Measurements from ENCODE around the gene PYGO1.
"Not testable (repeated sequence)": the region's sequence is repeated elsewhere in the genome, so short reads cannot be mapped to it uniquely, and the experiment has no call there.

Gene PYGO1

DNA sequence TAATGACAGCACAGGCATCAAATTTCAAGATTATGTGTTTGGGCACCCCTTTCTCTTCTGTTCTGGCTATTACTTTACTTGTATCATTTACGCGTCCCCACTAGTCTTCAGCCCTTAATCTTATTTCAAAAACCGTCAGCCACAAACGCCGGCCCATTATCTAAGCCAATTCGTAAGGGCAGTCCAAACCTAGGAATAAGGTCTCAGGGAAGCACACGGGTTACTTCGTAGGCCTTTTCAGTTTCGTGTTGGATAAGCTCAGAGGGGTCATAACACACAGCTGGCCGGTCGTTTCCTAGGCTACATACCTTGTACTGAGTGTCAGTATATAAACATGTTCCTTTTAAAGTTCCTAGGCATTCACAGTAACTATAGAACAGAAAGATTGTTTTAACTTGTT, 75.0 kb downstream of the PYGO1 start:
- DNase-seq (ENCODE audit: low read depth in 3 of 3): no peak

GRCh38 chr15:55507567-55507966, 80.6 kb downstream of the PYGO1 start:
- DNase-seq (ENCODE audit: low read depth in 3 of 3): no peak

DNA sequence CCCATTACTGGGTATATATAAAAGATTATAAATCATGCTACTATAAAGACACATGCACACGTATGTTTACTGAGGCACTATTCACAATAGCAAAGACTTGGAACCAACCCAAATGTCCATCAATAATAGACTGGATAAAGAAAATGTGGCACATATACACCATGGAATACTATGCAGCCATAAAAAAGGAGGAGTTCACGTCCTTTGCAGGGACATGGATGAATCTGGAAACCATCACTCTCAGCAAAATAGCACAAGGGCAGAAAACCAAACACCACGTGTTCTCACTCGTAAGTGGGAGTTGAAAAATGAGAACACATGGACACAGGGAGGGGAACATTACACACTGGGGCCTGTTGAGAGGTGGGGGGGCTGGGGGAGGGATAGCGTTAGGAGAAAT, 82.7 kb downstream of the PYGO1 start:
- DNase-seq (ENCODE audit: low read depth in 3 of 3): not testable (repeated sequence)

DNA sequence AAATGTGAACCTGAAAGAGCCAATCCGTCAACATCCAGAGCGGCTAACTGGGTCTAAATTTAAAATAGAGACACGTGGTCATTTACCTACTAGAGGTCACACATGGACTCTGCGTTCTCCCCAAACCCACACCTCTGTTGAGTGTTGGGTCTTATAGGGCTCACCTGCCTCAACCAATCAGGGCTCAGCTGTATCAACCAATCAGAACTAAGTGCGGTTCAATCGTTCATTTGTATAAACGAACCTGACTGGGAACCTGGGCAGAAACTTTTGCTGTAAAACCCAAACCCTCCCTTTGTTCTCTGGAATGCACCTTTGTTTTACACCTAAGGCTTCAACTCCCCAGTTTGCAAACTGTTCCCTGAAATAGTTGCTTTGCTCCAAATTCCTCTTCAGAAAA, 89.0 kb downstream of the PYGO1 start:
- DNase-seq (ENCODE audit: low read depth in 3 of 3): no peak

DNA sequence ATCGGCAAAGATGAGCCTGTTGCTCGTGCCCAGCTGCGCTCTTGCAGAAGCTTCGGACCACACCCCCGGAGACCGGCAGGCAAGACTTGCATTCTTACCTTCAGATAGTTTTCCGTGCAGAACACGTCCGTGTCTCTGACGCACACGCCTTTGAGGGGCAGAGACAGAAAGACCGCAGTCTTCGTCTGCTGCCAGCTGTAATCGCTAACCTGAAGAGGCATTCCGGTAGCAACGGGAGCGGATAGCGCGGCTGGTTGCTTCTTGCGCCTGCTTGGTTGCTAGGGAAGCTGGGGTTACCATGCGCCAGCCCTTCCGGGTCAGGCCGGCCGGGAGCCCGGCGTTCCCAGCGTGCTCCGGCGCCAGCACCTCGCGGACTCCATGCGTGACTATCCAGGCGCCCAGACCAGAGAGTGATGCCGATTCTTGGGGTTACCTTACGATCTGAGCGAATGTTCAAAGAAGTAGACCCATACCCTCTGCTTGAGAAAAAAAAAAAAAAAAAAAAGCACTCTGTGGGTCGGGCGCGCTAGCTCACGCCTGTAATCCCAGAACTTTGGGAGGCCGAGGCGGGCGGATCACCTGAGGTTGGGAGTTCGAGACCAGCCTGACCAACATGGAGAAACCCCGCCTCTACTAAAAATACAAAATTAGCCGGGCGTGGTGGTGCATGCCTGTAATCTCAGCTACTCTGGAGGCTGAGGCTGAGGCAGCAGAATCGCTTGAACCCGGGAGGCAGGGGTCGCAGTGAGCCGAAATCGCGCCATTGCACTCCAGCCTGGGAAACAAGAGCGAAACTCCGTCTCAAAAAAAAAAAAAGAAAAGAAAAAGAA, 89.8 kb downstream of the PYGO1 start:
- DNase-seq (ENCODE audit: low read depth in 3 of 3): peak; percentile 52 to 65 (median 59)

GRCh38 chr15:55496716-55497115, 91.4 kb downstream of the PYGO1 start:
- no peak for DNase-seq (ENCODE audit: low read depth in 3 of 3)

GRCh38 chr15:55494931-55495330, 93.2 kb downstream of the PYGO1 start:
- no peak for DNase-seq (ENCODE audit: low read depth in 3 of 3)

- DNase-seq (ENCODE audit: low read depth in 3 of 3): not testable (repeated sequence)
Measured at GRCh38 chr15:55488952-55489600, 99.1 kb downstream of the PYGO1 start.
